GM21360 (cell line): ENCODE measurements around the gene SEMA3E.

Source experiments
- ATAC-seq: cut with Tn5 transposase; IDR thresholded peaks from one replicate; pipeline ENCODE4 v1.9.1; 2021; ENCODE audit warnings: mild to moderate bottlenecking, moderate library complexity; ENCODE audit not compliant: unreplicated experiment

Gene SEMA3E

GRCh38 chr7:83643012-83643411 is 5.9 kb downstream of the SEMA3E start:
- ATAC-seq = no peak

- ATAC-seq = no peak
These were observed 8.0 kb downstream of the SEMA3E start for GRCh38 chr7:83640731-83641537.

GRCh38 chr7:83640240-83640639 is 8.7 kb downstream of the SEMA3E start:
- ATAC-seq = no peak

DNA sequence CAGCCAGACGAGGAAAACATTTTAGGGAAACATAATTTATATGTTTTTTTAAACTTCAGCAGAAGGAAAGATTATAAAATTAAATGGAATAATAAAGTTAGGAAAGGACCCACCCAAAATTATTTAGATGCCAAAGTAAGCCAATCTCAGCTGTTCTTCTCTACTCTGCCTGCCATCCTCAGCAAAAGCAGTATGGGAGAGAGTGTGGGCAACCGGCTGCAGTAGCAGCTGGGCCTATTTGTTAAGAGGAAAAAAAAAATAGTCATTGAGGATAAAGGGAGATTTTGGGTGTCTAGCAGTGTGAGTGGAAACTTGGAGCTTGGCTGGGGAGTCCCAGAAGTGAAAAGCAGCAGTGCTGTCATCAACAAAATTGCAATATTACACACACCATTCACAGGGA is 15.4 kb downstream of the SEMA3E start:
- ATAC-seq = no peak

GRCh38 chr7:83629117-83629880 is 19.6 kb downstream of the SEMA3E start:
- ATAC-seq = no peak

- no peak for ATAC-seq
These were observed 31.1 kb downstream of the SEMA3E start for GRCh38 chr7:83617858-83618257.

GRCh38 chr7:83614112-83614511 is 34.8 kb downstream of the SEMA3E start:
- ATAC-seq = no peak

DNA sequence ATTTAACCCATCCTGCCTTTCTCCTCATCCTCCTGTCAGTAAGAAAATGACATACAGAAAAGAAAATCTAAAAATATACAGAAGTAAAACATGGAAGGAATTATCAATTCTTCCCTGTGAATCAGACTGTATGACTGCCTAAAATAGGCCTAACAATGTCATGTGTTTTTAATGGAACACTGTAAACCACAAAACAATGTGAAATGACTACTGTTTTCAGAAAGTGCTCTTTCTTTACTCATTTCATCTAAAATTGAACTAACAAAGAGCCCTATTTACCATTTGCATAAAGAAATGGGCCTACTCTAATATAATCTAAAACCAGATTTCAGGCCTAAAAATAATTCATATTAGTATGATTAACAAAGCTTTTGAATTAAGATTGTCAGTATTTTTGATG is 35.7 kb downstream of the SEMA3E start:
- no peak for ATAC-seq

- ATAC-seq = no peak
These were observed 37.2 kb downstream of the SEMA3E start for GRCh38 chr7:83611776-83612175.

- ATAC-seq = no peak
These were observed 38.2 kb downstream of the SEMA3E start for GRCh38 chr7:83610649-83611304.

- ATAC-seq = no peak
These were observed 40.2 kb downstream of the SEMA3E start for GRCh38 chr7:83608716-83609115.

- ATAC-seq = no peak
These were observed 45.3 kb downstream of the SEMA3E start for GRCh38 chr7:83603649-83604048.

- ATAC-seq = no peak
These were observed 49.8 kb downstream of the SEMA3E start for GRCh38 chr7:83599131-83599530.

DNA sequence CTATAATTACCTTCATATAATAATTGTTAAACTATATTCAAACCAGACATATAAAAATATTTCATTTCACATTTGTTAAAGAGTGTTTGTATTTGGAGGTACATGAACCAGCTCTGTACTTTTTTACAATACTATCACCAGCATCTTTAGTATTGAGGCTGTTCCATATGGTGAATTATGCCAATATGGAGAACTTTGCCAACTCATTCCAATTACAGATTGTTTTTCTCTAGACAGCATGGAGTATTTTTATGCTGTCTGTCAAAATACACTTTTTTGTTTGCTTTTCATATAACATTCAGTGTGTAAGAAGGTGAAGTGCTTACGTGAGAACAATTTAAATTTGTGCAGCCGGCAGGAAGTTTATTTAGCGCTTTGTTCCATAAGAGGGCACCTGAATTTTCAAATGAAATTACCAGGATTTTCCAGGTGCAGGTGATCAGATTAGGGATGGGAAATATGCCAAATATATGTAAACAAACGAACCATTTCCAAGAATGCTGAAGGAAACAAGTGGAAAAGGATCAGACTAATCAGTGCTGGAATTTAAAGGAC is 54.9 kb downstream of the SEMA3E start:
- ATAC-seq = no peak

GRCh38 chr7:83588602-83589240 is 60.2 kb downstream of the SEMA3E start:
- ATAC-seq = no peak

DNA sequence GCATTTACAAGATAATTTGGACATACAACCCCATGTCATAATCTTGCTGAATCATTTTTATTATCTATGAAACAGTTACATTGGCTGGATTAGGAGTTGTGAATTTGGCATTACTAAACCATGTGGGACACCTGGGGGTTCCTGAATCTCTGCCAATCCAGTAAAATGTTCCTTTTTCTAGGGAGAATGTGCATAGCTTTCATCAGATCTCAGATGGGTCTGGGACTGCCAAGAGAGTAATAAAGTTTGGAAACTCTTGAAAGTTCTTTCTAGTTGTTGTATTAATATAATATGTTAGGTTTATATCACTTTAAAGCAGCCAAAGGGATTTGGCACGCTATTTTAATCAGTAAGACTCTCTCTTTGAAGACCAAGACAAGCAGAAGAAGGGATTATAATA is 62.7 kb downstream of the SEMA3E start:
- ATAC-seq = no peak

DNA sequence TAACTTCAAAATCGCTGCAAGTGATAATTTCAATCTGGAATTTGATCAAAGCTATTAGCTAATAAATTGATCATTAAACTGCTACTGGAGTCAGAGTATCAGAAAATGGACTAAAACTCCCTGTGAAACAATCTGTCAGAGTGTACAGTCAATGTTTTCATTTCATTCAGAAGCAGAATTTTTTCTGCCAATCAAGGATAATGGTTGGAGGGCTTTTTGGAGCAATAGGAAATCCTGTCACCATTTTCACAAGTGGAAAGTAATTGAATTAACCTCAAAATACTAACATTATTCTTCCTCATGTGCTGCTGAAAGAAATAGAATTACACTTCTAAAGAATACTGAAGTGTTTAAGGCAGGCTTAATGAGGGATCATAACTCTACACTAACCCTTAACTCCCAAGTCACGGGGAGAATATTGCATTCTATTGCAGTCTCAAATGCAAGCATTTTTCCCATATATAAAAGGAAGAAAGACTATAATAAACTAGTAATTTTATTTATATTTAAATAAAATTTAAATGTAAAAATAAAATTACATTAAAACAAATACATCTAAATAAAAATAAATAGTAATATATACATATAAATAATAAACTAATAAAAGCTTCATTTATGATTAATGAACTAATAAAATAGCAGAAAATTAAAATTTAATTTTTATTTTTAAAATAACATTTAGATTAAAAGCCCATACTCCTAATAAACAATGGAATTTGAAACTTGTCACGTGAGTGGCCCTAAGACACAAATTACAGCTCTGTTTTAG is 67.1 kb downstream of the SEMA3E start:
- ATAC-seq = no peak

- ATAC-seq = no peak
These were observed 69.2 kb downstream of the SEMA3E start for GRCh38 chr7:83579740-83580139.

DNA sequence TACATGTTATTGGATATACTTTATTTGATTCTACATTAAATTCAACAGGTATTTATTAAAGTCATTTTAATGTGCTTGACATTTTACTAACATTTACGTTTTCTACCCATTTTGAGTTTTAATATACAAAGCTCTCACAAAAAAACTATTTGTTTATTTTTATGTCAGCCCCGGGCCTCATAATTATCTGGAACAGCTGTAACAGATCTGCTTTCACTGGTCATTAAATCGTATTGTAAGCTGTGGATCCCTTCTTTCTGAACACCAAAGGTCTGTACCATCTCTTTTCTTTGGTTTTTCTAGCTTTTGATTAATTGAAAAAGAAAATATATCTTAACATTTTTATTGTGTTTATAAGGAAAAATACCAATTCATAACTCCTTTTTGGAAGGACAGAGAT is 73.5 kb downstream of the SEMA3E start:
- no peak for ATAC-seq

- no peak for ATAC-seq
These were observed 74.3 kb downstream of the SEMA3E start for GRCh38 chr7:83574616-83575015.
